ENCODE data around the gene C4A. TPM values are rescaled to one million over a fixed set of nuclear protein-coding genes. Genes with fewer than 3 reads are reported as not detected.

C4A gene
- total and polyA plus RNA-seq, 11 donors: 34.5 to 301 (median 79.8) TPM

DNA sequence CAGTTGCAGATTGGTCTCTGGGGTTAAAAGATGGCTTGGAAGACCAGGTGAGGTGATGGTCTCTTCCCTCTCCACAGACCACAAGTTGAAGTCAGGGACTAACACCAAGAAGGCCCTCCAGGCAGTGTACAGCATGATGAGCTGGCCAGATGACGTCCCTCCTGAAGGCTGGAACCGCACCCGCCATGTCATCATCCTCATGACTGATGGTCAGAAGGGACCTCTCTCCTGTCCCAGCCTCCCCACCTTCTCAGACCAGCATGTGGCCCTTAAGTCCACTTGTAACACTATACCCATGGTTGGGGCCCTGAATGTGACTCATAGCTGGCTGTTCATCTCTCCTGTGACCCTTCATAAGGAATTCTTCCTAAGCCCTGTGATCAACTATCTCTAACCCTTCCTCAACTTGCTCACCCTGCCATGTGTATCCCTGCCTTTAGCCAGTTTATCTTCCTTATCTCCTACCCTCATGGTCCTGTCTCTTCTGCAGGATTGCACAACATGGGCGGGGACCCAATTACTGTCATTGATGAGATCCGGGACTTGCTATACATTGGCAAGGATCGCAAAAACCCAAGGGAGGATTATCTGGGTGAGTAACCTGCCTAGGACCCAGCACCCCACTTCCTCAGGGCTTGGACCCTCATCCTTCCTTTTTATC, 33.0 kb upstream of the C4A start:
- H3K4me1 ChIP-seq: peaks cover 0 to 17% (median 0%) of the 10 kb centered on the region in 12 donors
- WGBS, 4 donors: 84 to 89% (median 86%) methylated on average over 4 to 6 of the region's 6 CpGs
- H3K27ac ChIP-seq: no peak overlapping the region

DNA sequence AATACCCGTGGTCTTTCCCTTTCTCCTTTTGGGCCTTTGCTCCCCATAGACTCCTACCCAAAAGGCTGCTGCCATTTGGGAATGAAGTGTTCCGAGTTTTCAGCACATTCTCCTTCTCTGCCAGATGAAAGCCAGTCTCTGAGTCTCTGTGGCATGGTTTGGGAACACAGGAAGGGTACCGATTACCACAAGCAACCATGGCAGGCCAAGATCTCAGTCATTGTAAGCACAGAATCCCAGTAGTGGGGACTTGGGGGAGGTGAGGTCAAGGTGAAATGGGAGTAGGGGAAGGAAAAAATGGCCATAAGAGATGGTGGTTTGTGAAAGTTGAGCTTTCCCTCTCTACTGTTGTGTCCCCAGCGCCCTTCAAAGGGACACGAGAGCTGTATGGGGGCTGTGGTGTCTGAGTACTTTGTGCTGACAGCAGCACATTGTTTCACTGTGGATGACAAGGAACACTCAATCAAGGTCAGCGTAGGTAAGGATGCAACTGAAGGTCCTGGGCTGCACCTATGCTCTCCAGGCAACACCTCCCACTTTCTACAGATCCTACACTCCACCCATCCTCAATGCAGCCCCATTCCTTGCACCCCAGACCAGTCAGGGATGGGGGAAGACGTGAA, 31.8 kb upstream of the C4A start:
- H3K9me3 ChIP-seq: no peaks in the 10 kb centered on the region
- intact Hi-C loops (cut with DNase I): loop anchor here (5.0 to 10.0 kb wide), 7 partner anchors 43 to 405 kb away; partner anchors contain the start of genes LY6G5C (in 7 of the 10), ZBTB12 (in 5 of the 10), ATP6V1G2 (in 3 of the 10) and DDX39B (in 3 of the 10)
- no peak for ATAC-seq
- no peak overlapping the region for H3K27ac ChIP-seq
- TF ChIP-seq, protein P1, sequence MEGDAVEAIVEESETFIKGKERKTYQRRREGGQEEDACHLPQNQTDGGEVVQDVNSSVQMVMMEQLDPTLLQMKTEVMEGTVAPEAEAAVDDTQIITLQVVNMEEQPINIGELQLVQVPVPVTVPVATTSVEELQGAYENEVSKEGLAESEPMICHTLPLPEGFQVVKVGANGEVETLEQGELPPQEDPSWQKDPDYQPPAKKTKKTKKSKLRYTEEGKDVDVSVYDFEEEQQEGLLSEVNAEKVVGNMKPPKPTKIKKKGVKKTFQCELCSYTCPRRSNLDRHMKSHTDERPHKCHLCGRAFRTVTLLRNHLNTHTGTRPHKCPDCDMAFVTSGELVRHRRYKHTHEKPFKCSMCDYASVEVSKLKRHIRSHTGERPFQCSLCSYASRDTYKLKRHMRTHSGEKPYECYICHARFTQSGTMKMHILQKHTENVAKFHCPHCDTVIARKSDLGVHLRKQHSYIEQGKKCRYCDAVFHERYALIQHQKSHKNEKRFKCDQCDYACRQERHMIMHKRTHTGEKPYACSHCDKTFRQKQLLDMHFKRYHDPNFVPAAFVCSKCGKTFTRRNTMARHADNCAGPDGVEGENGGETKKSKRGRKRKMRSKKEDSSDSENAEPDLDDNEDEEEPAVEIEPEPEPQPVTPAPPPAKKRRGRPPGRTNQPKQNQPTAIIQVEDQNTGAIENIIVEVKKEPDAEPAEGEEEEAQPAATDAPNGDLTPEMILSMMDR (IDR thresholded peaks at IDR 0.05): no peak
- no peak for TF ChIP-seq POLR2A (IDR thresholded peaks at IDR 0.05)
- DNase-seq: no peak
- peaks cover 0 to 15% (median 0%) of the 10 kb centered on the region in 12 donors for H3K4me1 ChIP-seq
- 77 to 86% (median 81%) methylated on average over 7 of the region's 7 CpGs for WGBS, 4 donors
- H3K27me3 ChIP-seq: no peaks in the 10 kb centered on the region
- no peak overlapping the region for H3K4me3 ChIP-seq
- H3K36me3 ChIP-seq: peaks cover 0 to 47% (median 38%) of the 10 kb centered on the region in 9 donors

More for the DNA sequence above, 33.0 kb upstream of the C4A start:
- H3K36me3 ChIP-seq: peaks cover 0 to 36% (median 26%) of the 10 kb centered on the region in 9 donors
- no peaks in the 10 kb centered on the region for H3K9me3 ChIP-seq
- no peak for ATAC-seq
- peaks cover 0 to 3% (median 0%) of the 10 kb centered on the region in 9 donors for H3K27me3 ChIP-seq
- intact Hi-C loops (cut with DNase I): loop anchor here in 1 of 10 donors (5.0 kb wide), 1 partner anchor 42 kb away; no protein-coding TSS in a partner anchor
- no peak for TF ChIP-seq POLR2A (IDR thresholded peaks at IDR 0.05)
- TF ChIP-seq, protein P1 (IDR thresholded peaks at IDR 0.05): no peak
- H3K4me3 ChIP-seq: no peak overlapping the region
- no peak for DNase-seq

DNA sequence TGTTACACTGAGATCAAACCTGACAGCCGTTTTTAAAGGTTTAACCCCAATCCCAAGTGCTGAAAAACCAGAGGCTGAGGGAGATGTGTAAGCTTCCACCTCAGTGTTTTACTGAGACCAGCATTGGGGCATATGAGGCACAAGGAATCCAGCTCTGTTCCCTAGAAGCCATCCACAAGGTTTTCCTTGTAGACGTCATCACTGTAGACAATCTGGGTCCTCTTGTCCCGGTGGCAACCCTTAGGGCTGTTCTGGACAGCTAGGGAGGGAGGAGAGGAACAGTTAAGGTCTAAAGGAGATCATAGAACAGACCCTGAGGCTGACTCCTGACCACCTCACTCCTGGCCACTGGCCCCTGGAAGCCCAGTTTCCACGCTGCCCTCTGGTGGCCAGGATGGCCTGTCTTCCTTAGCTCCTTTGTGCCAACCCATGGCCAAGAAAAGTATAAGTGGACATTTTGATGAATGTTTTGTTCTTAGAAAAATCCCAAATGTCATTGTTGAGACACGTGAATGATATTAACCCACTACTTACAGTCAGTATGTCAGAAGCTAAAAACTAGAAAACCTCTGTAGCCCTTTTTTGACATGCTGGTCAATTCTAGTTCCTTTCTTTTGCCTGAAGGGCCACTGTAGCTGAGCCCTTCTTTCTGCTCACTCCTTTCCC, 29.6 kb upstream of the C4A start:
- TF ChIP-seq POLR2A (IDR thresholded peaks at IDR 0.05): no peak
- TF ChIP-seq, protein P1 (IDR thresholded peaks at IDR 0.05): peak; percentile 55 to 79 (median 70)
- intact Hi-C loops (cut with DNase I): loop anchor here (1.0 to 10.0 kb wide), 8 partner anchors 47 to 407 kb away; partner anchors contain the start of genes LY6G5C (in 9 of the 10), ZBTB12 (in 5 of the 10), ATP6V1G2 (in 3 of the 10) and DDX39B (in 3 of the 10)
- H3K4me3 ChIP-seq: no peak overlapping the region
- H3K9me3 ChIP-seq: no peaks in the 10 kb centered on the region
- H3K4me1 ChIP-seq: peaks cover 0 to 3% (median 0%) of the 10 kb centered on the region in 12 donors
- H3K27ac ChIP-seq: peak overlapping the region in 2 of 12 donors; percentile 19 to 21
- DNase-seq (peak in 4 of 5 donors; percentile 49 to 73 (median 61)), ATAC-seq (peak in 3 of 4 donors; percentile 40 to 68 (median 66))
- peaks cover 0 to 70% (median 60%) of the 10 kb centered on the region in 9 donors for H3K36me3 ChIP-seq
- no peaks in the 10 kb centered on the region for H3K27me3 ChIP-seq
- WGBS, 4 donors: 50 to 67% (median 58%) methylated on average over 5 of the region's 5 CpGs

Measured in heart left ventricle (tissue), 16 donors.